ENCODE data around the gene NGF. TPM values are rescaled to one million over a fixed set of nuclear protein-coding genes. Genes with fewer than 3 reads are reported as not detected.

The NGF gene
- total RNA-seq, 1 donor from 2014 or later: 2.7 TPM

DNA sequence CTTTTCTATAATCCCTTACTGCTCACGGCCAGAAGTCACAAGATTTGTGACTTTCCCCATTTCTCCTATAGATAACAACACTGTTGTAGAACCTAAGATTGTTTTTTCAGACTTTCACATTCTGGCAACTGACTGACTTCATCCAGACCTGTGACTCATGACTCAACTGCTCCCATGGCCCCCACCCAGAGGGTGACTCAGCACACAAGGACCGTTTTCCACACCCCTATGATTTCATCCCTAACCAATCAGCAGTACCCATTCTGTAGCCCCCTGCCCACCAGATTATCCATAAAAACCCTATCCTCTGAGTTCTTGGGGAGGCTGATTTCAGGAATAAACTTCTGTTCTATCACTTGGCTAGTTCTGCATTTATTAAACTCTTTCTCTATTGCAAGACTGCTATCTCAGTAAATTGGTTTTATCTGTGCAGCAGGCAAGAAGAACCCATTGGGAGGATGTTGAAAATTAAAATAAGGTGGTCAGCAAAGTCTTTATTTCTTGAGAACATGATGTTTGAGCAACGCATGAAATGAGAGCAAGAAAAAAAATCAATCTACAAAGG is 79.7 kb downstream of the NGF start:
- TF ChIP-seq, protein P1, sequence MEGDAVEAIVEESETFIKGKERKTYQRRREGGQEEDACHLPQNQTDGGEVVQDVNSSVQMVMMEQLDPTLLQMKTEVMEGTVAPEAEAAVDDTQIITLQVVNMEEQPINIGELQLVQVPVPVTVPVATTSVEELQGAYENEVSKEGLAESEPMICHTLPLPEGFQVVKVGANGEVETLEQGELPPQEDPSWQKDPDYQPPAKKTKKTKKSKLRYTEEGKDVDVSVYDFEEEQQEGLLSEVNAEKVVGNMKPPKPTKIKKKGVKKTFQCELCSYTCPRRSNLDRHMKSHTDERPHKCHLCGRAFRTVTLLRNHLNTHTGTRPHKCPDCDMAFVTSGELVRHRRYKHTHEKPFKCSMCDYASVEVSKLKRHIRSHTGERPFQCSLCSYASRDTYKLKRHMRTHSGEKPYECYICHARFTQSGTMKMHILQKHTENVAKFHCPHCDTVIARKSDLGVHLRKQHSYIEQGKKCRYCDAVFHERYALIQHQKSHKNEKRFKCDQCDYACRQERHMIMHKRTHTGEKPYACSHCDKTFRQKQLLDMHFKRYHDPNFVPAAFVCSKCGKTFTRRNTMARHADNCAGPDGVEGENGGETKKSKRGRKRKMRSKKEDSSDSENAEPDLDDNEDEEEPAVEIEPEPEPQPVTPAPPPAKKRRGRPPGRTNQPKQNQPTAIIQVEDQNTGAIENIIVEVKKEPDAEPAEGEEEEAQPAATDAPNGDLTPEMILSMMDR (conservative IDR thresholded peaks at IDR 0.05; ENCODE audit: low read depth, low read length): no peak
- DNase-seq (ENCODE audit: low read depth): no peak
- H3K4me3 ChIP-seq (ENCODE audit: low read depth, low read length): no peak overlapping the region

DNA sequence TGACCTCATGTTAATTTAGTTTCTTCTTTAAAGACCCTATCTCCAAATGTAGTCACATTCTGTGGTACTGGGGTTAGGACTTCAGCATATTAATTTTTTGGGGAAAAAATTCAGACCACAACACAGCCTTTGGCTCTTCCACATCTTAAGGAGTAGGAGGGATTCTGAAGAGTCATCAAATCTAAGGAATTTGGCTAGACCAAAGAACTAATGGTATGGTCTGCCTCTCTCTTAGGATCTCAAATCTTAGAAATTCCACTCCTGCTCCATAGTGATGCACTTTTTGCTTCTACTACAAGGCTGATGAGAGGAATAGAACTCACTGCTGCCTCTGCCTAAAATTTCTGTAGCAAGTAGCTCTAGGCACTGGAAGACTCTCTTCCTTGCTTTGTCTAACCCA is 80.5 kb downstream of the NGF start:
- no peak for DNase-seq (ENCODE audit: low read depth)
- TF ChIP-seq, protein P1 (conservative IDR thresholded peaks at IDR 0.05; ENCODE audit: low read depth, low read length): no peak
- no peak overlapping the region for H3K4me3 ChIP-seq (ENCODE audit: low read depth, low read length)

DNA sequence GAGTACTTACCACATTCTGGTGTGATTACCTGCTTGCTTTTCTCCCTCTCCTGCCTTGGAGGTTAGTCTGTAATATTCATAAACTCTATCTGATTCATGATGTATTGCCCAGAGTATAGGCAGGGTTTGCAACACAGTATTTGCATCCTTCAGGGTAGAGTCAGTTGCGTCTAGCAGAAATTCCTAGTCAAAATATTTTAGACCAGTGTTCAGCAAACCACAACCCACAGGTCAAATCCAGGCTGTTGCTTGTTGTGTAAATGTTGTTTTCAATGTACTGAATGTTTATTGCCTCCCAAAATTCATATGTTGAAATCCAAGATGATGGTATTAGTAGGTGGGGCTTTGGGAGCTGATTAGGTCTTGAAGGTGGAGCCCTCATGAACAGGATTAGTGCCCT is 82.9 kb downstream of the NGF start:
- TF ChIP-seq, protein P1 (conservative IDR thresholded peaks at IDR 0.05; ENCODE audit: low read depth, low read length): no peak
- no peak overlapping the region for H3K4me3 ChIP-seq (ENCODE audit: low read depth, low read length)
- DNase-seq (ENCODE audit: low read depth): no peak

DNA sequence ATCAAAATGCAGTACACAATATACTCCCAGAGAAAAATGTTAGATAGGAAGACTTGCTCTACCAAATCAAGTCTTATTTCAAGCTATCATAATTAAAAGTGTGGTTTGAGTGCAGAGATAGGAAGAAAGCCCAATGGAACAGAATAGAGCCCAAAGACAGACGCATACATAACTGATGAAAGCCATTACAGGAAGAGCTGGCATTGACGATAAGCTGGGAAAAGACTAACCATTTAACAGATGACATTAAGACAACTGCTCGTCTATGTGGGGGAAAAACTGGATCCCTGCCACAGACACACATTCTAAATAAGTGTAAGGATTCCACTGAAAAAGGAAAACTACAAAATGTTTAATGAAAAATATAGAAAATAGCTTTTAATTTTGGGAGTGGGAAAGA is 85.5 kb downstream of the NGF start:
- DNase-seq (ENCODE audit: low read depth): no peak
- TF ChIP-seq, protein P1 (conservative IDR thresholded peaks at IDR 0.05; ENCODE audit: low read depth, low read length): no peak
- H3K4me3 ChIP-seq (ENCODE audit: low read depth, low read length): no peak overlapping the region

DNA sequence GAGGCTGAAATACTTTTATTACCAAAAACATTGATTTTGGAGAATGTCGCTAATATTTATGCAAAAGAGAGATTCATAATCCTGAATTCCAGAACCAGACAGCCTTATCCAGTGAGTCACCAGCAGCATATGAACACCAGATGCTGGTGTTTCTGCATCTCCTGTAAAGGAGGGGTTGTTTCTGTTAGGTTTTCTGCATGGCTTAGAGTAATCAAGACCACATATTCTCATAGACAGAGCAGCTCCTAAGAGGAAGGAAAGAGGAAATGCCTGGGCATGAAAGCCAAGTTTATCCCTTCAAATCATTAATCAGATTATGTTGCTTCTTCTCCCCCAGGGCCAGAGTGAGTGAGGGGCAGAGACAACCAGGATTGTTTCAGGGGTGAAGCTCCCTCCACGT is 86.2 kb downstream of the NGF start:
- DNase-seq (ENCODE audit: low read depth): peak; percentile 33
- TF ChIP-seq, protein P1 (conservative IDR thresholded peaks at IDR 0.05; ENCODE audit: low read depth, low read length): no peak
- H3K4me3 ChIP-seq (ENCODE audit: low read depth, low read length): no peak overlapping the region

DNA sequence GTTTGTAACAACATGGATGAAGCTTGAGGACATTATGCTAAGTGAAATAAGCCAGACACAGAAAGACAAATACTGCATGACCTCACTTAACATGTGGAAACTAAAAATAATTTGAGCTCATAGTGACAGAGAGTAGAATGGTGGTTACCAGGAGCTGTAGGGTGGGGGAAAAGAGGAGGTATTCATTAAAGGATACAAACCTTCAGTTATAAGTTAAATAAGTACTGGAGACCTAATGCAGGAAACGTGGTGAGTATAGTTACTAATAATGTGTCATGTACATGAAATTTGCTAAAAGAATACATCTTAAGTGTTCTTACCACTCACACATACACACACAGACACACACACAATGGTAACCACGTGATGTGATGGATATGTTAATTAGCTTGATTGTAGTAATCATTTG is 86.7 kb downstream of the NGF start:
- DNase-seq (ENCODE audit: low read depth): no peak
- H3K4me3 ChIP-seq (ENCODE audit: low read depth, low read length): no peak overlapping the region
- TF ChIP-seq, protein P1 (conservative IDR thresholded peaks at IDR 0.05; ENCODE audit: low read depth, low read length): no peak

DNA sequence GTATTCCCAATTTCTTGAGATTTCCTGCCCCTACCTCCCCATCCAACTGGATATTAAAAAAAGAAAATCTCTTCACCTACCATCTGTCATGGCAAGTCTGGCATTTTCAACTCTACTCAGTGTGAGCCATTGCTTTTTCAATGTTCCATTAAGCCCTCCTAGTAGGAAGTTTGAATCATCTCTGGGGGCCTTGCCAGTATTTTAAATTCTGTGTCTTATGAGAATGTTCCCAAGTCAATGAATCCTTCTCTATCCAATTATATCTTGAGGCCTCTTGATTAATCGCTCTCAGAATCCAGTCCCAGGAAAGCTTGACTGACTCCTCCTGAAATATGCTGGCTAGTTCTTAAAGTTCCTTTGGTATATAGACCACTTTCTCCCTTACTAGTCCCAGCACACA is 91.5 kb downstream of the NGF start:
- DNase-seq (ENCODE audit: low read depth): no peak
- TF ChIP-seq, protein P1 (conservative IDR thresholded peaks at IDR 0.05; ENCODE audit: low read depth, low read length): no peak

More for the DNA sequence above, 91.5 kb downstream of the NGF start:
- no peak overlapping the region for H3K4me3 ChIP-seq (ENCODE audit: low read depth, low read length)
